CD4-positive, alpha-beta T cell treated with Interleukin-6 at 100 ng/mL for 8 hours (primary cell): ENCODE data around the gene CEP104.

Source experiments
- DNase-seq: peaks from one replicate; pipeline ENCODE4 v3.0.0-alpha.2; 2020; ENCODE audit warnings: mixed read lengths, low spot score

CEP104 gene

GRCh38 chr1:3762151-3762872, 94.7 kb downstream of the CEP104 start:
- no peak for DNase-seq
